ENCODE results near the gene FAM135A.
"Not testable (repeated sequence)": the region's sequence is repeated elsewhere in the genome, so short reads cannot be mapped to it uniquely, and the experiment has no call there.

FAM135A gene

GRCh38 chr6:70537266-70537665 is 124.0 kb downstream of the FAM135A start:
- FAIRE-seq (no peak), DNase-seq (ENCODE audit: low spot score) (no peak)

- FAIRE-seq (no peak), DNase-seq (ENCODE audit: low spot score) (no peak)
These were observed 125.1 kb downstream of the FAM135A start for GRCh38 chr6:70538376-70538775.

GRCh38 chr6:70547313-70547712 is 134.0 kb downstream of the FAM135A start:
- no peak for FAIRE-seq
- DNase-seq (ENCODE audit: low spot score): no peak

- FAIRE-seq: no peak
- no peak for DNase-seq (ENCODE audit: low spot score)
These were observed 134.6 kb downstream of the FAM135A start for GRCh38 chr6:70547905-70548304.

GRCh38 chr6:70549327-70549726 is 136.0 kb downstream of the FAM135A start:
- no peak for DNase-seq (ENCODE audit: low spot score)
- no peak for FAIRE-seq

- FAIRE-seq: no peak
- no peak for DNase-seq (ENCODE audit: low spot score)
These were observed 138.3 kb downstream of the FAM135A start for GRCh38 chr6:70551566-70551965.

GRCh38 chr6:70552286-70552940 is 139.1 kb downstream of the FAM135A start:
- not testable (repeated sequence) for FAIRE-seq; DNase-seq (ENCODE audit: low spot score)

- DNase-seq (ENCODE audit: low spot score) (no peak), FAIRE-seq (no peak)
These were observed 139.7 kb downstream of the FAM135A start for GRCh38 chr6:70552974-70553373.

GRCh38 chr6:70557998-70558397 is 144.7 kb downstream of the FAM135A start:
- FAIRE-seq: no peak
- DNase-seq (ENCODE audit: low spot score): no peak

- not testable (repeated sequence) for DNase-seq (ENCODE audit: low spot score); FAIRE-seq
These were observed 149.1 kb downstream of the FAM135A start for GRCh38 chr6:70562401-70562800.

GRCh38 chr6:70563530-70563929 is 150.2 kb downstream of the FAM135A start:
- FAIRE-seq (no peak), DNase-seq (ENCODE audit: low spot score) (no peak)

GRCh38 chr6:70566751-70567382 is 153.6 kb downstream of the FAM135A start, which contains the start of gene SDHAF4:
TSS of gene SDHAF4 (plus strand) at chr6:70566930. CDS start at chr6:70566941, 11 bp downstream.
- FAIRE-seq: no peak
- DNase-seq (ENCODE audit: low spot score): peak; percentile 96

- FAIRE-seq (no peak), DNase-seq (ENCODE audit: low spot score) (no peak)
These were observed 161.3 kb downstream of the FAM135A start for GRCh38 chr6:70574643-70575042.

- FAIRE-seq: peak; percentile 32
- no peak for DNase-seq (ENCODE audit: low spot score)
These were observed 162.7 kb downstream of the FAM135A start for GRCh38 chr6:70575899-70576495.

GRCh38 chr6:70586114-70586513 is 172.8 kb downstream of the FAM135A start:
- FAIRE-seq (no peak), DNase-seq (ENCODE audit: low spot score) (no peak)

- FAIRE-seq (no peak), DNase-seq (ENCODE audit: low spot score) (no peak)
These were observed 177.1 kb downstream of the FAM135A start for GRCh38 chr6:70590400-70590799.

- no peak for FAIRE-seq
- DNase-seq (ENCODE audit: low spot score): no peak
These were observed 179.2 kb downstream of the FAM135A start for GRCh38 chr6:70592391-70593117.

- FAIRE-seq (no peak), DNase-seq (ENCODE audit: low spot score) (no peak)
These were observed 179.8 kb downstream of the FAM135A start for GRCh38 chr6:70593118-70593486.

- DNase-seq (ENCODE audit: low spot score): no peak
These were observed 185.9 kb downstream of the FAM135A start for GRCh38 chr6:70599187-70599586.

GRCh38 chr6:70601014-70601413 is 187.7 kb downstream of the FAM135A start:
- DNase-seq (ENCODE audit: low spot score) (no peak), FAIRE-seq (no peak)

More at GRCh38 chr6:70599187-70599586, 185.9 kb downstream of the FAM135A start:
- FAIRE-seq: no peak

- no peak for DNase-seq (ENCODE audit: low spot score)
- FAIRE-seq: no peak
These were observed 190.9 kb downstream of the FAM135A start for GRCh38 chr6:70604254-70604653.

GRCh38 chr6:70607371-70607770 is 194.1 kb downstream of the FAM135A start:
- not testable (repeated sequence) for DNase-seq (ENCODE audit: low spot score); FAIRE-seq
